ENCODE data around the gene PHF21A.

PHF21A gene

GRCh38 chr11:45899086-45899447 is 222.2 kb downstream of the PHF21A start:
- no peak for DNase-seq (ENCODE audit: extremely low read depth, low read depth)
- no peak for TF ChIP-seq CTCF (IDR thresholded peaks at IDR 0.05; ENCODE audit: low read depth, low read length)

GRCh38 chr11:45897556-45897955 is 223.7 kb downstream of the PHF21A start:
- TF ChIP-seq CTCF (IDR thresholded peaks at IDR 0.05; ENCODE audit: low read depth, low read length), result no peak
- DNase-seq (ENCODE audit: extremely low read depth, low read depth), result no peak

- DNase-seq (ENCODE audit: extremely low read depth, low read depth), result no peak
- TF ChIP-seq CTCF (IDR thresholded peaks at IDR 0.05; ENCODE audit: low read depth, low read length), result no peak
These were observed 224.8 kb downstream of the PHF21A start for GRCh38 chr11:45896422-45896984.

GRCh38 chr11:45895553-45896259 is 225.5 kb downstream of the PHF21A start:
- DNase-seq (ENCODE audit: extremely low read depth, low read depth), result no peak
- no peak for TF ChIP-seq CTCF (IDR thresholded peaks at IDR 0.05; ENCODE audit: low read depth, low read length)

GRCh38 chr11:45894555-45895247 is 226.6 kb downstream of the PHF21A start:
- no peak for TF ChIP-seq CTCF (IDR thresholded peaks at IDR 0.05; ENCODE audit: low read depth, low read length)
- no peak for DNase-seq (ENCODE audit: extremely low read depth, low read depth)

GRCh38 chr11:45892856-45893255 is 228.4 kb downstream of the PHF21A start:
- no peak for TF ChIP-seq CTCF (IDR thresholded peaks at IDR 0.05; ENCODE audit: low read depth, low read length)
- DNase-seq (ENCODE audit: extremely low read depth, low read depth), result no peak

GRCh38 chr11:45890886-45891550 is 230.2 kb downstream of the PHF21A start:
- TF ChIP-seq CTCF (IDR thresholded peaks at IDR 0.05; ENCODE audit: low read depth, low read length), result no peak
- DNase-seq (ENCODE audit: extremely low read depth, low read depth), result no peak

Data from AG09319 (cell line).